Spinal cord (tissue), 10 donors: ENCODE results near the gene CAST. TPM values are rescaled to one million over a fixed set of nuclear protein-coding genes. Genes with fewer than 3 reads are reported as not detected.

Source experiments
- DNase-seq, 6 donors: peaks; one replicate each; pipeline versions ENCODE4 v3.0.0 to v3.0.0-alpha.2; 2013 to 2015; ENCODE audit warnings: low spot score in 6 of 6, low read depth in 4 of 6
- H3K27ac ChIP-seq: one replicate; pipeline ENCODE4 v1.5.1; 2013; ENCODE audit warnings: low read depth, low read length, control low read depth
- H3K27me3 ChIP-seq: one replicate; pipeline ENCODE4 v1.6.1; 2013; ENCODE audit warnings: low read length; ENCODE audit not compliant: control insufficient read depth, insufficient read depth
- H3K36me3 ChIP-seq: one replicate; pipeline ENCODE4 v1.6.1; 2013; ENCODE audit warnings: low read length; ENCODE audit not compliant: control insufficient read depth, insufficient read depth
- H3K4me1 ChIP-seq: one replicate; pipeline ENCODE4 v1.6.1; 2013; ENCODE audit warnings: low read length; ENCODE audit not compliant: control insufficient read depth, insufficient read depth
- H3K4me3 ChIP-seq: one replicate; pipeline ENCODE4 v1.5.1; 2013; ENCODE audit warnings: low read depth, low read length, control low read depth
- H3K9me3 ChIP-seq: one replicate; pipeline ENCODE4 v1.6.1; 2013; ENCODE audit warnings: low read length; ENCODE audit not compliant: control insufficient read depth, insufficient read depth
- WGBS: methylation state at CpG from one replicate; pipeline ENCODE4 v1.1.5; 2013; ENCODE audit warnings: missing lambda C conversion rate; ENCODE audit not compliant: insufficient coverage; 5-methylcytosine and 5-hydroxymethylcytosine counted together
- polyA plus RNA-seq, 2 donors: library from polyadenylated mRNA; unstranded; fragments of 120-200 nt; gene quantifications; one replicate each; pipeline ENCODE4 v1.2.1, GENCODE V29; 2013; ENCODE audit not compliant: insufficient read length in 2 of 2
- total RNA-seq, 2 donors: library from RNA; depleted of rRNA in 1 of 2; stranded (reverse); fragments of 120-200 nt in 1 of 2; fragments of >200 nt in 1 of 2; gene quantifications; one replicate each; pipeline versions ENCODE4 v1.2.3 to v1.2.4, GENCODE V29; 2013 to 2014
- donor health status: healthy.

The CAST gene
- total and polyA plus RNA-seq, 4 donors: 51.7 to 118 (median 64.3) TPM

DNA sequence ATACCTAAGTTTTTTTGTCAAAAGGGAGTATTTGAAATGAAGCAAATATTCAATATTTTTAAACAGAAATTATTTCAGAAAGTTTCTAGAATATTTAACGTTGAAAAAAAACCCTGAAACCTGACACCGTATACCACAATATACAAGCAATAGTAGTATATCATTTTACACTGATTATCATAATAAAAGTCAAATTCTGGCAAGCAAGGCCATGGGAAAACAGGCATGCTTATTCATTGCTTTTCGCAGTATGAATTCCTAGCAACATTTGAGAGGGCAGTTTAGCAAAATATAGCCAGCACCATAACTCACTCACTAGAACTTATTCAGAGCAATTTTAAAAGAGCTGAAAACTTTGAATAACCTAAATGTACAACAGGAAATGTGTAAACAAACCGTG lies 99.4 kb downstream of the CAST start:
- Histone ChIP-seq H3K4me3 (no peak overlapping the region), H3K27ac (no peak overlapping the region), H3K9me3 (no peaks in the 10 kb centered on the region), H3K4me1 (no peaks in the 10 kb centered on the region), H3K27me3 (no peaks in the 10 kb centered on the region), H3K36me3 (peaks cover 3% of the 10 kb centered on the region)
- WGBS: 71% methylated on average over 1 of the region's 4 CpGs
- no peak for DNase-seq

DNA sequence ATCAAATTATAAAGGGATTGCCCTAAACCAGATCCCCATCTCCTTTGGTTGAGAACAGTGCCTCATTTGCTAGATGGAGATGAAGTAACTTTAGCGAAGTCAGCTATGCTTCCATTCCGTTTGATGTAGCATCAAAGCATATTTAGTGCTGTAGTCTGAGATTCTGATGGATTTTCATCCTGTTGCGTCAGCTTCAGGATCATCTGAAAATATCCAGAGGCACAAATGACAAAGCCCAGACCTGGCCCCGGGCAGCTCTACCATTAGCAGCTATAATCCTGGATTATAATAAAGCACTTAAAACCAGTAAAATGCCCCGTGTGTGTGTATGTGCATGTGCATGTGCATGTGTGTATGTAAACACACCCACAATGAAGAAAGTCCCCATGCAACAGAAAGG lies 100.8 kb downstream of the CAST start:
- H3K27ac ChIP-seq: no peak overlapping the region
- H3K27me3 ChIP-seq: no peaks in the 10 kb centered on the region
- H3K9me3 ChIP-seq: no peaks in the 10 kb centered on the region
- 100% methylated on average over 1 of the region's 5 CpGs for WGBS
- no peak overlapping the region for H3K4me3 ChIP-seq
- no peak for DNase-seq
- H3K36me3 ChIP-seq: peaks cover 6% of the 10 kb centered on the region
- no peaks in the 10 kb centered on the region for H3K4me1 ChIP-seq

DNA sequence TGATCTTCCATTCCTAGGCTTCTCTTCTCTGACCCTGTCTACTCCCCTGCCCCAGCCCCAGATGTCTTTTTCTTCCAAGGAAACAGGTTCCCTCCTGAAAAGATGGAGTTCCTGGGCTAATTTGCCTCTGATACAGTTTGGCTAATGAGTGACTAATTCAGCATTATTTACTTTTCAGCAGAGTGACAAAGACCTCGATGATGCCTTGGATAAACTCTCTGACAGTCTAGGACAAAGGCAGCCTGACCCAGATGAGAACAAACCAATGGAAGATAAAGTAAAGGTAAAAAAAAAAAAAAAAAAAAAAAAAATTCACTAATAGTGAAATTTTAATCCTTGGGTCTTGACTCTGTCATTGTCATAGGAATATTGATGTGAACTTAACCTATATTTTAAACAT lies 102.9 kb downstream of the CAST start:
- no peaks in the 10 kb centered on the region for H3K27me3 ChIP-seq
- H3K36me3 ChIP-seq: peaks cover 8% of the 10 kb centered on the region
- no peak overlapping the region for H3K27ac ChIP-seq
- no peak for DNase-seq
- H3K4me1 ChIP-seq: no peaks in the 10 kb centered on the region
- no peak overlapping the region for H3K4me3 ChIP-seq
- WGBS: no CpG with 5 or more reads among the region's 1 CpG
- H3K9me3 ChIP-seq: no peaks in the 10 kb centered on the region

DNA sequence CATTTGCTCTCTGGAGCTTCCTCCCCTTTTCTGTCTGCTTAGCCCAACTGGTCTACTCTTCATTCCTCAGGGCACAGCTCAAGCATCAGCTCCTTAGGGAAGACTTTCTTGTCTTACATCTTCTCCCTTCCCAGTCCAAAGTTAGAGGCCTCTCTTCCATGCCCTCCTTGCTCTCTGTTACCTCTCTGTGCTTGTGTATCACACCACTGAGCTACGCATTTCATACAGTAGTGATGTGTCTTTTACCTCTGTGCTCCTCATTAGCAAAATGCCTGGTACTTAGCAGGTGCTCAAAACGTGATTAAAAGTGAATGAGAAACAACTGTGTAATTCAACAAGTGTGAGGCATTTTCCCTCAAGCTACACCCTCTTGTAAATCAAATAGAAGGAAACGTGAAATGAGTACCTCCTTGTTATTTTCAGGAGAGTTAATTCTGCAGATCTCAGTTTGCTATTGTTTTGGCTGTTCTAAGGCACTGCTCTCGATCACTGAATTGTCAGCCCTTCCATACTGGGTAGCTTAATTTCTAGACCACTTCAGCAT lies 106.6 kb downstream of the CAST start:
- H3K27ac ChIP-seq: no peak overlapping the region
- H3K9me3 ChIP-seq: no peaks in the 10 kb centered on the region
- no peak for DNase-seq
- no peaks in the 10 kb centered on the region for H3K4me1 ChIP-seq
- H3K27me3 ChIP-seq: no peaks in the 10 kb centered on the region
- WGBS: no CpG with 5 or more reads among the region's 4 CpGs
- H3K36me3 ChIP-seq: peaks cover 8% of the 10 kb centered on the region
- no peak overlapping the region for H3K4me3 ChIP-seq

DNA sequence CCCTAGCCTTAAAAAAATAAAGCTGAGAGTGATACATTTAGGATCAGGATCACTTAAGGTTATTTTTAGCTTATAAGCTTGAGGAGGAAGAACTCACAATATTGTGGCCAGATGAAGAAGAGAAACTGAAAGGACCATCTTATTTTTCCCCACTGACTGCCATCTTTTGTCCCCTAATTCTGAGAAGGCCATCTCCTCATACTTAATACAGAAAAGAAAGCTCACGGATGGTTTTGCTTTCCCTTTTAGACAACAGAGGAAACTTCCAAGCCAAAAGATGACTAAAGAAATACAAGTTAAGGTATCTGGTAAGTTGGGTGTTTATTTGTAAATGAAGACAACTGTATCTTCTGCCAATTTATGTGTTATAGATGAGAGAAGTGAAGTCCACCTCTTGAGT lies 109.2 kb downstream of the CAST start:
- no peak for DNase-seq
- H3K36me3 ChIP-seq: peaks cover 9% of the 10 kb centered on the region
- WGBS: no CpG with 5 or more reads among the region's 1 CpG

DNA sequence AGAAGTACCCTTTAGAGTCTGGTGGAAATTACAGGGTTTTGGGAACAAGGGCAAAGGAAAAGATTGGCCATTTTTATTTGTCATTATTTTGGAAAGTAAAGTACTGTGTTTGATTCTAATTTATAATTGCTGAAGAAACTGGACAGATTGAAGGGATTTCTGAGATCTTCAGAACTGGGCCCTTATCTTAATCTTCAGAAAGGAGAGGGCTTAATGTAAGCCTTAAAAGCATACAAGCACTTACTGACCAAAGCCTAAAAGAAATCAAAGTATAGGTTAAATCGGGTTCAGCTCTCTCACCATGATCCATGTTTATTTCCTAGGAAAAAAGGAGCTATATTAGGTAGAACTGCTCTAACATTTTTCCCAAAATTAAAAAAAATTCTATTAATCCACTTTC lies 109.9 kb downstream of the CAST start:
- Histone ChIP-seq H3K9me3 (no peaks in the 10 kb centered on the region), H3K4me1 (no peaks in the 10 kb centered on the region), H3K4me3 (no peak overlapping the region), H3K27ac (no peak overlapping the region), H3K27me3 (no peaks in the 10 kb centered on the region), H3K36me3 (peaks cover 9% of the 10 kb centered on the region)
- DNase-seq: no peak
- WGBS: no CpG with 5 or more reads among the region's 1 CpG

More for the DNA sequence above, 109.2 kb downstream of the CAST start:
- Histone ChIP-seq H3K9me3 (no peaks in the 10 kb centered on the region), H3K27me3 (no peaks in the 10 kb centered on the region), H3K27ac (no peak overlapping the region), H3K4me1 (no peaks in the 10 kb centered on the region), H3K4me3 (no peak overlapping the region)

DNA sequence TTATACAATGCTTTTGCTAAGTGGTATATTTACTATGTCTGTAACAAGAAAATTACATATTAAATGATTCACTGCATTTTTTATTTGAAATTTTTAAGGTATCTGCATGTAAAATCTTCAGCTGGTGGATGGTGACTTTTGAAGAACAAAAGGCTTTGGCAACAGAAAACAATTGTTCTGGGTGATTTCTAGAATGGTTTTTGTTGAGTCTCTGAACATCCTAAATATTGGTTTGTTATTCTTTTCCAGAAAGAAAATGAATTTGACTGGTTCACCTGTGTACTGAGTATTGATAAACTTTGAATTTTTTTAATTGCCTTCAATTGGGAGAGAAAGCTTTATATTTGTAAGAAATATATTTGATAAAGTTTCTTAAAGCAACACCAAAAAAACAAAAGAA lies 110.4 kb downstream of the CAST start:
- Histone ChIP-seq H3K27ac (no peak overlapping the region), H3K4me3 (no peak overlapping the region)

DNA sequence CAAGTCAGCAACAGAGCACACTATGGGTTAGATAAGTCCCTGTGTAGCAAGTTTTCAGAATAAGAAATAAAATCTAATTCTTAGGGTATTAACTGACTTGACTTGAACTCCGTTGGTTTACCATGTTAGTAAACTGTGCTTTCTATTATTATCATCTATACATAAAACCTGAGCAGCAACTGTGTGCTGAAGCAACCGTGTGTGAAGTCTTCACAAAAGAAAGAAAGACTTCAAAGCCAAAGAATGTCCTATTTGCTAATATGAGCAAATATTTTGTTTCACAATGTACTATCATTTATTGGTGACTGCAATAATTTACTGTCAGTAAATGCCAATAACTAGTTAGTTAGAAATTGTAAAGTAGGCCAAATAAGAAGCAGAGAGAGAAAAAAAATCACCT lies 112.9 kb downstream of the CAST start:
- no peak for DNase-seq
- Histone ChIP-seq H3K9me3 (no peaks in the 10 kb centered on the region), H3K4me3 (no peak overlapping the region), H3K36me3 (peaks cover 9% of the 10 kb centered on the region), H3K27me3 (no peaks in the 10 kb centered on the region), H3K4me1 (no peaks in the 10 kb centered on the region), H3K27ac (no peak overlapping the region)
- WGBS: no CpG with 5 or more reads among the region's 2 CpGs

More for the DNA sequence above, 110.4 kb downstream of the CAST start:
- Histone ChIP-seq H3K4me1 (no peaks in the 10 kb centered on the region), H3K9me3 (no peaks in the 10 kb centered on the region), H3K36me3 (peaks cover 9% of the 10 kb centered on the region), H3K27me3 (no peaks in the 10 kb centered on the region)
- DNase-seq: no peak

DNA sequence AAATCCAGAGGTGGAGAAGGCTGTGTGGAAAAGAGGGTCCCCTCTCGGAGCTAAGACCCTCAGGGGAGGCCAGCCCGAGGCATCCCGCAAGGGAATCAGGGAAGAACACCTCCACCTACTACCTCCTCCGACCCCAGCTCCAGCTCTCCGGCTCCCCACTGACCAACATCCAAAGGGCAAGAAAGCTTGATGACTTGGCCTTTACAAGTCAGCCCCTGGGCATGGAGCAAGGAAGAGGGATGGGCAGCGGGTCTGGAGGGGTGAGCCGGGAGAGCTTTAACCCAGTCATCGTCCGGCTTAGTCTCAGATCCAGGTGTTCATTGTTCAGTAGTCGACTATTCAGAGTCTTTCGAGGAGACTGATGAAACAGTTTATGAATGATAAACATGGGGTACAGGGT lies 113.5 kb downstream of the CAST start:
- no peaks in the 10 kb centered on the region for H3K9me3 ChIP-seq
- H3K36me3 ChIP-seq: peaks cover 9% of the 10 kb centered on the region
- H3K4me3 ChIP-seq: no peak overlapping the region
- no peaks in the 10 kb centered on the region for H3K4me1 ChIP-seq
- H3K27me3 ChIP-seq: no peaks in the 10 kb centered on the region
- no peak for DNase-seq
- no peak overlapping the region for H3K27ac ChIP-seq
- WGBS: 95% methylated on average over 9 of the region's 11 CpGs

DNA sequence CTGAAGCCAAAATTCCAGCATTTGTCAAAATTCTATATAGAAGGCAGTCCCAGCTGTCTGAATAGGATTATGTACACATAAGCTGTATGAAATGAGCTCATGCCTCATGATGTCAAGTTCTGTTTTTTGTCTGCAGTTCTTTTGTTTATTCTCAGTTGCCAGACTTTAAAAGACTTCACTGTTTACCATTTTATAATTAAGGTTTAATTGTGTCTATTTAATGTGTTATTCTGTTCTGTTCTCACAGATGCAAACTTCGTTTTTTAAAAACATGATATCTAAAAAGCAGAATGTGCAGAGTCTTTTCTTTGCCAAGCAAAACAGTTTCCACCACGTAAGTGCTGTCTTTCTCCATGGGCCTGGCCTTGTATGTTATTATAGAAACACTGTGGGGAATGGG lies 114.4 kb downstream of the CAST start:
- peaks cover 9% of the 10 kb centered on the region for H3K36me3 ChIP-seq
- no peak overlapping the region for H3K4me3 ChIP-seq
- H3K27me3 ChIP-seq: no peaks in the 10 kb centered on the region
- H3K27ac ChIP-seq: peak overlapping the region; percentile 25
- H3K9me3 ChIP-seq: no peaks in the 10 kb centered on the region
- DNase-seq: peak in 1 of 6 donors; percentile 36
- WGBS: no CpG with 5 or more reads among the region's 2 CpGs
- no peaks in the 10 kb centered on the region for H3K4me1 ChIP-seq
